IPS DF 6.9 (cell line): ENCODE measurements around the gene ZNF320.
"Not testable (repeated sequence)": the region's sequence is repeated elsewhere in the genome, so short reads cannot be mapped to it uniquely, and the experiment has no call there.

Experiments used
- DNase-seq: peaks from one replicate; pipeline ENCODE4 v3.0.0-alpha.2; 2013; ENCODE audit warnings: low read depth, low spot score
- H3K27ac ChIP-seq: one replicate; pipeline ENCODE4 v1.5.1; 2013; ENCODE audit warnings: low read length, control low read depth
- H3K27me3 ChIP-seq: 2 replicates; pipeline ENCODE4 v1.6.1; 2013; ENCODE audit warnings: mild to moderate bottlenecking, low read length; ENCODE audit not compliant: control insufficient read depth, insufficient read depth
- H3K36me3 ChIP-seq: 2 replicates; pipeline ENCODE4 v1.6.1; 2013; ENCODE audit warnings: low read length; ENCODE audit not compliant: control insufficient read depth, insufficient read depth
- H3K4me1 ChIP-seq: 2 replicates; pipeline ENCODE4 v1.6.1; 2013; ENCODE audit warnings: low read length; ENCODE audit not compliant: control insufficient read depth, insufficient read depth
- H3K4me3 ChIP-seq: 2 replicates; pipeline ENCODE4 v1.5.1; 2013; ENCODE audit warnings: mild to moderate bottlenecking, low read length
- H3K9me3 ChIP-seq: 2 replicates; pipeline ENCODE4 v1.6.1; 2013; ENCODE audit warnings: low read length, inconsistent platforms; ENCODE audit not compliant: control insufficient read depth, insufficient read depth
- WGBS: extraction: QIAGEN DNeasy Blood & Tissue Kit; methylation state at CpG from one replicate; pipeline ENCODE4 v1.1.7; 2013; ENCODE audit warnings: mixed read lengths, missing lambda C conversion rate; ENCODE audit not compliant: insufficient read length, insufficient coverage; 5-methylcytosine and 5-hydroxymethylcytosine counted together

ZNF320 gene

GRCh38 chr19:52910648-52911047 lies 13.2 kb upstream of the ZNF320 start:
- no CpG with 5 or more reads among the region's 1 CpG for WGBS

GRCh38 chr19:52904052-52904780 lies 6.8 kb upstream of the ZNF320 start:
- not testable (repeated sequence) for H3K4me3 ChIP-seq, H3K4me1 ChIP-seq, H3K36me3 ChIP-seq, DNase-seq, H3K27ac ChIP-seq, H3K9me3 ChIP-seq, H3K27me3 ChIP-seq
- no CpG with 5 or more reads among the region's 16 CpGs for WGBS

More at GRCh38 chr19:52910648-52911047, 13.2 kb upstream of the ZNF320 start:
- Histone ChIP-seq H3K9me3 (no peaks in the 10 kb centered on the region), H3K4me3 (no peak overlapping the region), H3K36me3 (peaks cover 2% of the 10 kb centered on the region; the same call in 1 of the 2 replicates), H3K27me3 (no peaks in the 10 kb centered on the region), H3K4me1 (no peaks in the 10 kb centered on the region), H3K27ac (no peak overlapping the region)
- DNase-seq = no peak

- no peak for DNase-seq
- Histone ChIP-seq H3K27ac (no peak overlapping the region), H3K4me3 (no peak overlapping the region), H3K4me1 (peaks cover 2% of the 10 kb centered on the region), H3K9me3 (no peaks in the 10 kb centered on the region; the same call in 1 of the 2 replicates), H3K36me3 (peaks cover under 1% of the 10 kb centered on the region; the same call in 1 of the 2 replicates), H3K27me3 (no peaks in the 10 kb centered on the region)
- no CpG with 5 or more reads among the region's 3 CpGs for WGBS
These were observed 4.4 kb upstream of the ZNF320 start for GRCh38 chr19:52901842-52902241.

GRCh38 chr19:52898596-52898995 lies 1.2 kb upstream of the ZNF320 start:
- not testable (repeated sequence) for H3K36me3 ChIP-seq, DNase-seq, H3K9me3 ChIP-seq, H3K27me3 ChIP-seq, H3K4me3 ChIP-seq, H3K27ac ChIP-seq, H3K4me1 ChIP-seq
- no CpG with 5 or more reads among the region's 10 CpGs for WGBS

- H3K4me3 ChIP-seq = peak overlapping the region; percentile 77; the same call in 1 of the 2 replicates
- H3K36me3 ChIP-seq = no peaks in the 10 kb centered on the region
- no CpG with 5 or more reads among the region's 15 CpGs for WGBS
- 0 out of 2 replicates have a peak, but pooled peaks cover 2% of the 10 kb centered on the region for H3K4me1 ChIP-seq
- no peak overlapping the region for H3K27ac ChIP-seq
- H3K27me3 ChIP-seq = no peaks in the 10 kb centered on the region
- DNase-seq = no peak
- no peaks in the 10 kb centered on the region for H3K9me3 ChIP-seq
These were observed 666 bp upstream of the ZNF320 start for GRCh38 chr19:52898101-52898500.

- H3K9me3 ChIP-seq = no peaks in the 10 kb centered on the region
- H3K27ac ChIP-seq = no peak overlapping the region
- no peak for DNase-seq
- H3K4me1 ChIP-seq = 0 out of 2 replicates have a peak, but pooled peaks cover 2% of the 10 kb centered on the region
- peak overlapping the region; percentile 77 for H3K4me3 ChIP-seq
- peaks cover under 1% of the 10 kb centered on the region; the same call in 1 of the 2 replicates for H3K36me3 ChIP-seq
- H3K27me3 ChIP-seq = no peaks in the 10 kb centered on the region
- WGBS = no CpG with 5 or more reads among the region's 24 CpGs
These were observed 851 bp downstream of the ZNF320 start for GRCh38 chr19:52896431-52897137.

- WGBS = no CpG with 5 or more reads among the region's 4 CpGs
- Histone ChIP-seq H3K4me1 (no peaks in the 10 kb centered on the region), H3K9me3 (no peaks in the 10 kb centered on the region), H3K27me3 (no peaks in the 10 kb centered on the region), H3K36me3 (peaks cover 23% of the 10 kb centered on the region; the same call in 1 of the 2 replicates), H3K4me3 (no peak overlapping the region), H3K27ac (no peak overlapping the region)
- DNase-seq = no peak
These were observed 6.1 kb downstream of the ZNF320 start for GRCh38 chr19:52891336-52891735.

- DNase-seq = no peak
- Histone ChIP-seq H3K36me3 (peaks cover 26% of the 10 kb centered on the region; the same call in 1 of the 2 replicates), H3K9me3 (no peaks in the 10 kb centered on the region), H3K4me1 (no peaks in the 10 kb centered on the region), H3K4me3 (no peak overlapping the region), H3K27me3 (no peaks in the 10 kb centered on the region), H3K27ac (no peak overlapping the region)
- no CpG with 5 or more reads among the region's 4 CpGs for WGBS
These were observed 7.5 kb downstream of the ZNF320 start for GRCh38 chr19:52889931-52890330.

- Histone ChIP-seq H3K27ac (no peak overlapping the region), H3K27me3 (no peaks in the 10 kb centered on the region), H3K36me3 (peaks cover 29% of the 10 kb centered on the region), H3K4me3 (no peak overlapping the region), H3K4me1 (no peaks in the 10 kb centered on the region), H3K9me3 (no peaks in the 10 kb centered on the region)
- DNase-seq = no peak
- WGBS = no CpG with 5 or more reads among the region's 7 CpGs
These were observed 8.4 kb downstream of the ZNF320 start for GRCh38 chr19:52889076-52889475.

GRCh38 chr19:52880895-52881389 lies 16.5 kb downstream of the ZNF320 start:
- H3K4me3 ChIP-seq = no peak overlapping the region
- H3K27ac ChIP-seq = no peak overlapping the region
- H3K27me3 ChIP-seq = no peaks in the 10 kb centered on the region
- peaks cover 19% of the 10 kb centered on the region for H3K36me3 ChIP-seq
- no peak for DNase-seq
- H3K4me1 ChIP-seq = no peaks in the 10 kb centered on the region
- WGBS = no CpG with 5 or more reads among the region's 11 CpGs
- no peaks in the 10 kb centered on the region for H3K9me3 ChIP-seq
